HepG2 (cell line): ENCODE results near the gene NCKAP5L. TPM values are rescaled to one million over a fixed set of nuclear protein-coding genes. Genes with fewer than 3 reads are reported as not detected.

ENCODE experiments used
- DMAP1 ChIP-seq: IDR thresholded peaks from 2 replicates; pipeline ENCODE4 v1.6.1; 2016
- HNRNPL ChIP-seq: fragments of 200-400 bp; formaldehyde crosslinking; IDR thresholded peaks from 2 replicates; pipeline ENCODE4 v1.6.1; 2017; ENCODE audit warnings: mild to moderate bottlenecking, low read depth, low read length
- IRF2 ChIP-seq: IDR thresholded peaks from 2 replicates; pipeline ENCODE4 v1.6.1; 2018; ENCODE audit warnings: missing genetic modification reagents, missing compliant biosample characterization
- NR2F6 ChIP-seq, 2 experiments: IDR thresholded peaks; 2 replicates each; pipeline ENCODE4 v1.6.1; 2016; ENCODE audit warnings: antibody characterized with exemption in 1 of 2, mild to moderate bottlenecking in 1 of 2
- PAF1 ChIP-seq: IDR thresholded peaks from 2 replicates; pipeline ENCODE4 v1.6.1; 2016; ENCODE audit warnings: missing genetic modification reagents, missing compliant biosample characterization
- PLRG1 ChIP-seq: fragments of 450-650 bp; conservative IDR thresholded peaks from 2 replicates; pipeline ENCODE4 v1.6.1; 2016
- RNF2 ChIP-seq: fragments of 450-650 bp; conservative IDR thresholded peaks from 2 replicates; pipeline ENCODE4 v1.6.1; 2016; ENCODE audit warnings: low read depth
- SATB2 ChIP-seq: sonication (generic); formaldehyde crosslinking; IDR thresholded peaks from 2 replicates; pipeline ENCODE4 v1.5.0; 2020; ENCODE audit warnings: missing genetic modification reagents
- XBP1 ChIP-seq: sonication (generic); formaldehyde crosslinking; IDR thresholded peaks from 2 replicates; pipeline ENCODE4 v1.5.0; 2020; ENCODE audit warnings: missing genetic modification reagents
- YEATS4 ChIP-seq: sonication (generic); formaldehyde crosslinking; IDR thresholded peaks from 2 replicates; pipeline ENCODE4 v1.4.0; 2020; ENCODE audit warnings: missing genetic modification reagents, borderline replicate concordance
- ZFY ChIP-seq: sonication (generic); formaldehyde crosslinking; IDR thresholded peaks from 2 replicates; pipeline ENCODE4 v1.4.0; 2020; ENCODE audit warnings: missing genetic modification reagents
- ZNF337 ChIP-seq: sonication (generic); formaldehyde crosslinking; IDR thresholded peaks from 2 replicates; pipeline ENCODE4 v1.5.1; 2020; ENCODE audit warnings: missing genetic modification reagents, low read depth, mild to moderate bottlenecking, borderline replicate concordance
- ZNF382 ChIP-seq: sonication (generic); formaldehyde crosslinking; IDR thresholded peaks from 2 replicates; pipeline ENCODE4 v1.5.0; 2020; ENCODE audit warnings: missing genetic modification reagents, mild to moderate bottlenecking, borderline replicate concordance
- ZNF790 ChIP-seq: sonication (generic); formaldehyde crosslinking; IDR thresholded peaks from 2 replicates; pipeline ENCODE4 v1.8.0; 2022; ENCODE audit warnings: missing genetic modification reagents, mild to moderate bottlenecking, borderline replicate concordance
- polyA plus RNA-seq, 8 experiments: library from polyadenylated mRNA; depleted of rRNA in 3 of 8; stranded (reverse) in 7 of 8; unstranded in 1 of 8; fragments of >200 nt; fragmentation: Illumina TruSeq in 4 of 8; extraction: Trizol in 4 of 8; gene quantifications; 2 replicates each; pipeline versions ENCODE4 v1.2.1 to v1.2.3, GENCODE V29; 2011 to 2016; ENCODE audit warnings: low read depth in 4 of 8, missing spikeins in 1 of 8, mixed read lengths in 1 of 8; ENCODE audit not compliant: insufficient read depth in 1 of 8
- total RNA-seq, 5 experiments: library from RNA; depleted of rRNA; stranded (reverse); fragments of >200 nt; fragmentation: Illumina TruSeq; extraction: Trizol; gene quantifications; 2 replicates each; pipeline ENCODE4 v1.2.3, GENCODE V29; 2016; ENCODE audit warnings: low read depth in 1 of 5
- TF ChIP-seq, protein P1 (sequence below): sonication (generic); formaldehyde crosslinking; IDR thresholded peaks from 2 replicates; pipeline ENCODE4 v1.5.1; 2020; ENCODE audit warnings: missing genetic modification reagents, mild to moderate bottlenecking, borderline replicate concordance
- TF ChIP-seq, protein P2 (sequence below): sonication (generic); formaldehyde crosslinking; IDR thresholded peaks from 2 replicates; pipeline ENCODE4 v1.9.0; 2021; ENCODE audit warnings: missing genetic modification reagents, borderline replicate concordance
- TF ChIP-seq, protein P3 (sequence below): sonication (generic); formaldehyde crosslinking; IDR thresholded peaks from 2 replicates; pipeline ENCODE4 v1.5.1; 2020; ENCODE audit warnings: mild to moderate bottlenecking, missing genetic modification reagents, moderate library complexity
- TF ChIP-seq, protein P4 (sequence below): sonication (generic); formaldehyde crosslinking; IDR thresholded peaks from 2 replicates; pipeline ENCODE4 v1.5.0; 2020; ENCODE audit warnings: missing genetic modification reagents
- TF ChIP-seq, protein P5 (sequence below): IDR thresholded peaks from 2 replicates; pipeline ENCODE4 v1.6.1; 2016; ENCODE audit warnings: low read depth, control low read depth

Gene NCKAP5L
- total and polyA plus RNA-seq, 2 of the 13 experiments (the other 11 are each of a cell fraction or from before 2014, with no cell fraction given) = 4.1 to 9.0 TPM

DNA sequence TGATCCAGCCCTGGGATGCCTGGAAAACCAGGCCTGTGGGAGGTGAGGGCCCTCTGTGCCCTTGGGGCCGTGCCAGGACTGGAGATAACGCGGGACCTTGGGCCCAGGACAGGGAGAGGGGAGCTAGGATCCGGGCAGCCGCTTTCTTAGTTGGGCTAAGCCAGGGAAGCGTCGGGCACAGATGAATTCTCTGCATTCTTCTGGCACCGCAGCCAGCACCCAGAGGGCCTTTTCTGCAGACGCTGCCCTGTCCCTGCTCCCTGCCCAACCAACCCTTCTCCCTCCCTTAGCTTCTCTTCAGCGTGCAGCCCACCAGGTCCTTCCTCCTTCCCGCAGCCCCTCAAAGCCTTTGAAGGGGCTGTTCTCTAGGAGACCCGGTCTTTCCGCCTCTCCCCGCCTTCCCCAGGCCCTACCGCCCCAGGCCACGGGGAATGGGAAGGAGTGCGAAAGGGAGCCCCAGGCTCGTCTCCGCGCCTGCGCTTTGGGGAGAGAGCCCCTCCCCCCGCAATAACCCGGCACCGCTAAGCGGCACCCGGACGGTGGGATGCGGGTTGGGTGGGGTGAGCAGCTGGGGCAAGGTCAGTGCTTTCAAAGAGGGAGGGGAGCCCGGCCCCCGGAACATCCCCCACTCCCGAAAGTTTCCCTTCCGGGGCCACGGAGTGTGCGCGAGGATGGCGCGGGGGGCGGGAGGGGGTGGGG, 663 bp downstream of the NCKAP5L start (continued):
- TF ChIP-seq RNF2 (no peak), YEATS4 (0 out of 2 replicates have a peak, but pooled peaks have one; percentile 45), HNRNPL (peak; percentile 45; the same call in 1 of the 2 replicates), IRF2 (CRISPR knock-in tag) (peak; percentile 70), ZNF790 (CRISPR knock-in tag) (no peak), XBP1 (CRISPR knock-in tag) (no peak), SATB2 (CRISPR knock-in tag) (no peak), NR2F6 (IDR thresholded peaks at IDR 0.05) (no peak), NR2F6 (CRISPR knock-in tag; IDR thresholded peaks at IDR 0.05) (peak; percentile 24; the same call in 1 of the 2 replicates), PLRG1 (no peak), PAF1 (no peak), ZNF337 (CRISPR knock-in tag) (no peak), ZFY (CRISPR knock-in tag) (peak; percentile 72), ZNF382 (CRISPR knock-in tag) (no peak), DMAP1 (peak; percentile 44; the same call in 1 of the 2 replicates)
- TF ChIP-seq, protein P1, sequence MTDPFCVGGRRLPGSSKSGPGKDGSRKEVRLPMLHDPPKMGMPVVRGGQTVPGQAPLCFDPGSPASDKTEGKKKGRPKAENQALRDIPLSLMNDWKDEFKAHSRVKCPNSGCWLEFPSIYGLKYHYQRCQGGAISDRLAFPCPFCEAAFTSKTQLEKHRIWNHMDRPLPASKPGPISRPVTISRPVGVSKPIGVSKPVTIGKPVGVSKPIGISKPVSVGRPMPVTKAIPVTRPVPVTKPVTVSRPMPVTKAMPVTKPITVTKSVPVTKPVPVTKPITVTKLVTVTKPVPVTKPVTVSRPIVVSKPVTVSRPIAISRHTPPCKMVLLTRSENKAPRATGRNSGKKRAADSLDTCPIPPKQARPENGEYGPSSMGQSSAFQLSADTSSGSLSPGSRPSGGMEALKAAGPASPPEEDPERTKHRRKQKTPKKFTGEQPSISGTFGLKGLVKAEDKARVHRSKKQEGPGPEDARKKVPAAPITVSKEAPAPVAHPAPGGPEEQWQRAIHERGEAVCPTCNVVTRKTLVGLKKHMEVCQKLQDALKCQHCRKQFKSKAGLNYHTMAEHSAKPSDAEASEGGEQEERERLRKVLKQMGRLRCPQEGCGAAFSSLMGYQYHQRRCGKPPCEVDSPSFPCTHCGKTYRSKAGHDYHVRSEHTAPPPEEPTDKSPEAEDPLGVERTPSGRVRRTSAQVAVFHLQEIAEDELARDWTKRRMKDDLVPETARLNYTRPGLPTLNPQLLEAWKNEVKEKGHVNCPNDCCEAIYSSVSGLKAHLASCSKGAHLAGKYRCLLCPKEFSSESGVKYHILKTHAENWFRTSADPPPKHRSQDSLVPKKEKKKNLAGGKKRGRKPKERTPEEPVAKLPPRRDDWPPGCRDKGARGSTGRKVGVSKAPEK (CRISPR knock-in tag) = no peak
- TF ChIP-seq, protein P2, sequence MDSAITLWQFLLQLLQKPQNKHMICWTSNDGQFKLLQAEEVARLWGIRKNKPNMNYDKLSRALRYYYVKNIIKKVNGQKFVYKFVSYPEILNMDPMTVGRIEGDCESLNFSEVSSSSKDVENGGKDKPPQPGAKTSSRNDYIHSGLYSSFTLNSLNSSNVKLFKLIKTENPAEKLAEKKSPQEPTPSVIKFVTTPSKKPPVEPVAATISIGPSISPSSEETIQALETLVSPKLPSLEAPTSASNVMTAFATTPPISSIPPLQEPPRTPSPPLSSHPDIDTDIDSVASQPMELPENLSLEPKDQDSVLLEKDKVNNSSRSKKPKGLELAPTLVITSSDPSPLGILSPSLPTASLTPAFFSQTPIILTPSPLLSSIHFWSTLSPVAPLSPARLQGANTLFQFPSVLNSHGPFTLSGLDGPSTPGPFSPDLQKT (CRISPR knock-in tag) = no peak
- TF ChIP-seq, protein P3, sequence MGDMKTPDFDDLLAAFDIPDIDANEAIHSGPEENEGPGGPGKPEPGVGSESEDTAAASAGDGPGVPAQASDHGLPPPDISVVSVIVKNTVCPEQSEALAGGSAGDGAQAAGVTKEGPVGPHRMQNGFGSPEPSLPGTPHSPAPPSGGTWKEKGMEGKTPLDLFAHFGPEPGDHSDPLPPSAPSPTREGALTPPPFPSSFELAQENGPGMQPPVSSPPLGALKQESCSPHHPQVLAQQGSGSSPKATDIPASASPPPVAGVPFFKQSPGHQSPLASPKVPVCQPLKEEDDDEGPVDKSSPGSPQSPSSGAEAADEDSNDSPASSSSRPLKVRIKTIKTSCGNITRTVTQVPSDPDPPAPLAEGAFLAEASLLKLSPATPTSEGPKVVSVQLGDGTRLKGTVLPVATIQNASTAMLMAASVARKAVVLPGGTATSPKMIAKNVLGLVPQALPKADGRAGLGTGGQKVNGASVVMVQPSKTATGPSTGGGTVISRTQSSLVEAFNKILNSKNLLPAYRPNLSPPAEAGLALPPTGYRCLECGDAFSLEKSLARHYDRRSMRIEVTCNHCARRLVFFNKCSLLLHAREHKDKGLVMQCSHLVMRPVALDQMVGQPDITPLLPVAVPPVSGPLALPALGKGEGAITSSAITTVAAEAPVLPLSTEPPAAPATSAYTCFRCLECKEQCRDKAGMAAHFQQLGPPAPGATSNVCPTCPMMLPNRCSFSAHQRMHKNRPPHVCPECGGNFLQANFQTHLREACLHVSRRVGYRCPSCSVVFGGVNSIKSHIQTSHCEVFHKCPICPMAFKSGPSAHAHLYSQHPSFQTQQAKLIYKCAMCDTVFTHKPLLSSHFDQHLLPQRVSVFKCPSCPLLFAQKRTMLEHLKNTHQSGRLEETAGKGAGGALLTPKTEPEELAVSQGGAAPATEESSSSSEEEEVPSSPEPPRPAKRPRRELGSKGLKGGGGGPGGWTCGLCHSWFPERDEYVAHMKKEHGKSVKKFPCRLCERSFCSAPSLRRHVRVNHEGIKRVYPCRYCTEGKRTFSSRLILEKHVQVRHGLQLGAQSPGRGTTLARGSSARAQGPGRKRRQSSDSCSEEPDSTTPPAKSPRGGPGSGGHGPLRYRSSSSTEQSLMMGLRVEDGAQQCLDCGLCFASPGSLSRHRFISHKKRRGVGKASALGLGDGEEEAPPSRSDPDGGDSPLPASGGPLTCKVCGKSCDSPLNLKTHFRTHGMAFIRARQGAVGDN (CRISPR knock-in tag) = peak; percentile 64
- TF ChIP-seq, protein P4, sequence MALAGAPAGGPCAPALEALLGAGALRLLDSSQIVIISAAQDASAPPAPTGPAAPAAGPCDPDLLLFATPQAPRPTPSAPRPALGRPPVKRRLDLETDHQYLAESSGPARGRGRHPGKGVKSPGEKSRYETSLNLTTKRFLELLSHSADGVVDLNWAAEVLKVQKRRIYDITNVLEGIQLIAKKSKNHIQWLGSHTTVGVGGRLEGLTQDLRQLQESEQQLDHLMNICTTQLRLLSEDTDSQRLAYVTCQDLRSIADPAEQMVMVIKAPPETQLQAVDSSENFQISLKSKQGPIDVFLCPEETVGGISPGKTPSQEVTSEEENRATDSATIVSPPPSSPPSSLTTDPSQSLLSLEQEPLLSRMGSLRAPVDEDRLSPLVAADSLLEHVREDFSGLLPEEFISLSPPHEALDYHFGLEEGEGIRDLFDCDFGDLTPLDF (CRISPR knock-in tag) = no peak
- TF ChIP-seq, protein P5, sequence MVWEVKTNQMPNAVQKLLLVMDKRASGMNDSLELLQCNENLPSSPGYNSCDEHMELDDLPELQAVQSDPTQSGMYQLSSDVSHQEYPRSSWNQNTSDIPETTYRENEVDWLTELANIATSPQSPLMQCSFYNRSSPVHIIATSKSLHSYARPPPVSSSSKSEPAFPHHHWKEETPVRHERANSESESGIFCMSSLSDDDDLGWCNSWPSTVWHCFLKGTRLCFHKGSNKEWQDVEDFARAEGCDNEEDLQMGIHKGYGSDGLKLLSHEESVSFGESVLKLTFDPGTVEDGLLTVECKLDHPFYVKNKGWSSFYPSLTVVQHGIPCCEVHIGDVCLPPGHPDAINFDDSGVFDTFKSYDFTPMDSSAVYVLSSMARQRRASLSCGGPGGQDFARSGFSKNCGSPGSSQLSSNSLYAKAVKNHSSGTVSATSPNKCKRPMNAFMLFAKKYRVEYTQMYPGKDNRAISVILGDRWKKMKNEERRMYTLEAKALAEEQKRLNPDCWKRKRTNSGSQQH (CRISPR knock-in tag) = no peak; the same call in 1 of the 2 replicates
